M059J (cell line): Measurements from ENCODE around the gene THEMIS2. TPM values are rescaled to one million over a fixed set of nuclear protein-coding genes. Genes with fewer than 3 reads are reported as not detected.
"Not testable (repeated sequence)": the region's sequence is repeated elsewhere in the genome, so short reads cannot be mapped to it uniquely, and the experiment has no call there.

Source experiments
- DNase-seq: peaks from one replicate; pipeline ENCODE4 v3.0.0-alpha.2; 2012; ENCODE audit warnings: low read depth
- total RNA-seq: library from RNA; depleted of rRNA; stranded (reverse); fragments of >200 nt; shearing (Covaris generic); gene quantifications from 2 replicates; pipeline ENCODE4 v1.2.3, GENCODE V29; 2014; rRNA removed

The THEMIS2 gene
- 13.6 and 23.5 TPM in 2 replicates for total RNA-seq

GRCh38 chr1:27872059-27872801, at the start of gene THEMIS2:
Gene THEMIS2, plus strand, starts transcription at chr1:27872544. Its CDS starts 28 bp downstream, at chr1:27872572.
- DNase-seq: peak; percentile 56

GRCh38 chr1:27823784-27824183, 48.6 kb upstream of the THEMIS2 start:
- no peak for DNase-seq

- no peak for DNase-seq
Observed at GRCh38 chr1:27824411-27824810, 47.9 kb upstream of the THEMIS2 start.

- DNase-seq: not testable (repeated sequence)
Observed at GRCh38 chr1:27829339-27829960, 42.9 kb upstream of the THEMIS2 start.

- peak; percentile 97 for DNase-seq
Observed at GRCh38 chr1:27830621-27831440, 41.5 kb upstream of the THEMIS2 start, which contains the start of gene PPP1R8. Gene PPP1R8, plus strand, starts transcription at chr1:27830782. Its CDS starts 54 bp downstream, at chr1:27830836.

- no peak for DNase-seq
Observed at GRCh38 chr1:27831568-27832410, 40.6 kb upstream of the THEMIS2 start.

- peak; percentile 51 for DNase-seq
Observed at GRCh38 chr1:27832762-27833161, 39.6 kb upstream of the THEMIS2 start.

GRCh38 chr1:27833470-27833869, 38.9 kb upstream of the THEMIS2 start:
- DNase-seq: no peak

GRCh38 chr1:27835046-27835445, 37.3 kb upstream of the THEMIS2 start:
- DNase-seq: no peak

GRCh38 chr1:27835501-27835900, 36.8 kb upstream of the THEMIS2 start:
- no peak for DNase-seq

- DNase-seq: no peak
Observed at GRCh38 chr1:27849951-27850350, 22.4 kb upstream of the THEMIS2 start.

GRCh38 chr1:27855085-27855484, 17.3 kb upstream of the THEMIS2 start:
- DNase-seq: no peak

- DNase-seq: no peak
Observed at GRCh38 chr1:27856561-27857343, 15.6 kb upstream of the THEMIS2 start.

- not testable (repeated sequence) for DNase-seq
Observed at GRCh38 chr1:27857552-27857951, 14.8 kb upstream of the THEMIS2 start.

GRCh38 chr1:27858072-27858948, 14.0 kb upstream of the THEMIS2 start:
- peak; percentile 86 for DNase-seq

GRCh38 chr1:27858949-27859576, 13.3 kb upstream of the THEMIS2 start:
- no peak for DNase-seq

GRCh38 chr1:27861436-27861835, 10.9 kb upstream of the THEMIS2 start:
- DNase-seq: no peak

GRCh38 chr1:27862004-27862403, 10.3 kb upstream of the THEMIS2 start:
- no peak for DNase-seq
